Loucy (cell line): Measurements from ENCODE around the gene LRRTM3.

Experiments used
- H2AFZ ChIP-seq: fragments of 200-600 bp; sonication (generic); 2 replicates; pipeline ENCODE4 v1.6.0; 2016; ENCODE audit warnings: antibody characterized with exemption, mild to moderate bottlenecking, low read length, moderate library complexity
- H3F3A ChIP-seq: fragments of 200-600 bp; 2 replicates; pipeline ENCODE4 v1.6.0; 2016; ENCODE audit warnings: antibody characterized with exemption, low read depth, mild to moderate bottlenecking
- H3K27me3 ChIP-seq: fragments of 200-600 bp; sonication (generic); 2 replicates; pipeline ENCODE4 v1.6.1; 2014; ENCODE audit warnings: low read length, mild to moderate bottlenecking; ENCODE audit not compliant: insufficient read depth, poor library complexity, severe bottlenecking
- H3K36me3 ChIP-seq: fragments of 200-600 bp; sonication (generic); 2 replicates; pipeline ENCODE4 v1.6.1; 2016; ENCODE audit warnings: low read length; ENCODE audit not compliant: insufficient read depth
- H3K4me1 ChIP-seq: fragments of 200-600 bp; sonication (generic); 2 replicates; pipeline ENCODE4 v1.5.1; 2014; ENCODE audit warnings: low read length, mild to moderate bottlenecking; ENCODE audit not compliant: insufficient read depth, poor library complexity, severe bottlenecking
- H3K4me2 ChIP-seq: fragments of 200-600 bp; sonication (generic); 2 replicates; pipeline ENCODE4 v1.6.0; 2014; ENCODE audit warnings: antibody characterized with exemption, low read length, low read depth, mild to moderate bottlenecking; ENCODE audit not compliant: poor library complexity, severe bottlenecking
- H3K4me3 ChIP-seq: fragments of 200-600 bp; sonication (generic); 2 replicates; pipeline ENCODE4 v1.5.1; 2014; ENCODE audit warnings: low read length, mild to moderate bottlenecking, mixed read lengths; ENCODE audit not compliant: poor library complexity, severe bottlenecking
- H3K79me2 ChIP-seq: fragments of 200-600 bp; sonication (generic); 2 replicates; pipeline ENCODE4 v1.6.1; 2014; ENCODE audit warnings: low read length; ENCODE audit not compliant: insufficient read depth
- H3K9ac ChIP-seq: fragments of 200-600 bp; sonication (generic); 2 replicates; pipeline ENCODE4 v1.6.0; 2014; ENCODE audit warnings: mild to moderate bottlenecking, low read depth, low read length, moderate library complexity; ENCODE audit not compliant: poor library complexity, severe bottlenecking
- H3K9me2 ChIP-seq: fragments of 200-600 bp; sonication (generic); replicated peaks from 2 replicates; pipeline ENCODE4 v1.6.1; 2016; ENCODE audit warnings: low read depth, low read length, mixed read lengths
- H3K9me3 ChIP-seq: fragments of 200-600 bp; sonication (generic); 2 replicates; pipeline ENCODE4 v1.6.1; 2014; ENCODE audit warnings: mild to moderate bottlenecking, antibody characterized with exemption, low read length, low read depth; ENCODE audit not compliant: insufficient read depth
- H4K20me1 ChIP-seq: fragments of 200-600 bp; sonication (generic); 2 replicates; pipeline ENCODE4 v1.6.0; 2014; ENCODE audit warnings: antibody characterized with exemption, low read length, mild to moderate bottlenecking; ENCODE audit not compliant: insufficient read depth, poor library complexity, severe bottlenecking
- EZH2phosphoT487 ChIP-seq: fragments of 200-600 bp; IDR thresholded peaks from 2 replicates; pipeline ENCODE4 v1.6.1; 2018; ENCODE audit warnings: antibody characterized with exemption, mild to moderate bottlenecking, moderate library complexity, borderline replicate concordance
- TF ChIP-seq, protein P1 (sequence below): fragments of 200-600 bp; sonication (generic); conservative IDR thresholded peaks from 2 replicates; pipeline ENCODE4 v1.5.1; 2014; ENCODE audit warnings: mild to moderate bottlenecking, antibody characterized with exemption, low read length

Gene LRRTM3

DNA sequence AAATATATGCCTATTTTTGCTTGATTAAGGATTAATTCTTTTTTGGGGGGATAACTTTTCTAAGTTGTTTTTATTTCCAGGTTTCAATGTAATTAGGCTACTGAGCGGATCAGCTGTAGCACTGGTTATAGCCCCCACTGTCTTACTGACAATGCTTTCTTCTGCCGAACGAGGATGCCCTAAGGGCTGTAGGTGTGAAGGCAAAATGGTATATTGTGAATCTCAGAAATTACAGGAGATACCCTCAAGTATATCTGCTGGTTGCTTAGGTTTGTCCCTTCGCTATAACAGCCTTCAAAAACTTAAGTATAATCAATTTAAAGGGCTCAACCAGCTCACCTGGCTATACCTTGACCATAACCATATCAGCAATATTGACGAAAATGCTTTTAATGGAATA lies 1.0 kb downstream of the LRRTM3 start:
- no peaks in the 10 kb centered on the region for H3K9me3 ChIP-seq
- no peaks in the 10 kb centered on the region for H3K36me3 ChIP-seq
- H3K79me2 ChIP-seq = no peaks in the 10 kb centered on the region
- TF ChIP-seq, protein P1, sequence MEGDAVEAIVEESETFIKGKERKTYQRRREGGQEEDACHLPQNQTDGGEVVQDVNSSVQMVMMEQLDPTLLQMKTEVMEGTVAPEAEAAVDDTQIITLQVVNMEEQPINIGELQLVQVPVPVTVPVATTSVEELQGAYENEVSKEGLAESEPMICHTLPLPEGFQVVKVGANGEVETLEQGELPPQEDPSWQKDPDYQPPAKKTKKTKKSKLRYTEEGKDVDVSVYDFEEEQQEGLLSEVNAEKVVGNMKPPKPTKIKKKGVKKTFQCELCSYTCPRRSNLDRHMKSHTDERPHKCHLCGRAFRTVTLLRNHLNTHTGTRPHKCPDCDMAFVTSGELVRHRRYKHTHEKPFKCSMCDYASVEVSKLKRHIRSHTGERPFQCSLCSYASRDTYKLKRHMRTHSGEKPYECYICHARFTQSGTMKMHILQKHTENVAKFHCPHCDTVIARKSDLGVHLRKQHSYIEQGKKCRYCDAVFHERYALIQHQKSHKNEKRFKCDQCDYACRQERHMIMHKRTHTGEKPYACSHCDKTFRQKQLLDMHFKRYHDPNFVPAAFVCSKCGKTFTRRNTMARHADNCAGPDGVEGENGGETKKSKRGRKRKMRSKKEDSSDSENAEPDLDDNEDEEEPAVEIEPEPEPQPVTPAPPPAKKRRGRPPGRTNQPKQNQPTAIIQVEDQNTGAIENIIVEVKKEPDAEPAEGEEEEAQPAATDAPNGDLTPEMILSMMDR = no peak
- TF ChIP-seq EZH2phosphoT487 = no peak
- H3K4me1 ChIP-seq = no peaks in the 10 kb centered on the region
- no peak overlapping the region for H3K9ac ChIP-seq
- H3K4me3 ChIP-seq = no peak overlapping the region
- no peak overlapping the region for H2AFZ ChIP-seq
- H4K20me1 ChIP-seq = no peaks in the 10 kb centered on the region
- no peaks in the 10 kb centered on the region for H3K27me3 ChIP-seq
- H3K4me2 ChIP-seq = no peak overlapping the region
- no peaks in the 10 kb centered on the region for H3K9me2 ChIP-seq
- no peaks in the 10 kb centered on the region for H3F3A ChIP-seq

DNA sequence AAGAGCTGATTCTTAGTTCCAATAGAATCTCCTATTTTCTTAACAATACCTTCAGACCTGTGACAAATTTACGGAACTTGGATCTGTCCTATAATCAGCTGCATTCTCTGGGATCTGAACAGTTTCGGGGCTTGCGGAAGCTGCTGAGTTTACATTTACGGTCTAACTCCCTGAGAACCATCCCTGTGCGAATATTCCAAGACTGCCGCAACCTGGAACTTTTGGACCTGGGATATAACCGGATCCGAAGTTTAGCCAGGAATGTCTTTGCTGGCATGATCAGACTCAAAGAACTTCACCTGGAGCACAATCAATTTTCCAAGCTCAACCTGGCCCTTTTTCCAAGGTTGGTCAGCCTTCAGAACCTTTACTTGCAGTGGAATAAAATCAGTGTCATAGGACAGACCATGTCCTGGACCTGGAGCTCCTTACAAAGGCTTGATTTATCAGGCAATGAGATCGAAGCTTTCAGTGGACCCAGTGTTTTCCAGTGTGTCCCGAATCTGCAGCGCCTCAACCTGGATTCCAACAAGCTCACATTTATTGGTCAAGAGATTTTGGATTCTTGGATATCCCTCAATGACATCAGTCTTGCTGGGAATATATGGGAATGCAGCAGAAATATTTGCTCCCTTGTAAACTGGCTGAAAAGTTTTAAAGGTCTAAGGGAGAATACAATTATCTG lies 1.6 kb downstream of the LRRTM3 start:
- no peak overlapping the region for H3K9ac ChIP-seq

DNA sequence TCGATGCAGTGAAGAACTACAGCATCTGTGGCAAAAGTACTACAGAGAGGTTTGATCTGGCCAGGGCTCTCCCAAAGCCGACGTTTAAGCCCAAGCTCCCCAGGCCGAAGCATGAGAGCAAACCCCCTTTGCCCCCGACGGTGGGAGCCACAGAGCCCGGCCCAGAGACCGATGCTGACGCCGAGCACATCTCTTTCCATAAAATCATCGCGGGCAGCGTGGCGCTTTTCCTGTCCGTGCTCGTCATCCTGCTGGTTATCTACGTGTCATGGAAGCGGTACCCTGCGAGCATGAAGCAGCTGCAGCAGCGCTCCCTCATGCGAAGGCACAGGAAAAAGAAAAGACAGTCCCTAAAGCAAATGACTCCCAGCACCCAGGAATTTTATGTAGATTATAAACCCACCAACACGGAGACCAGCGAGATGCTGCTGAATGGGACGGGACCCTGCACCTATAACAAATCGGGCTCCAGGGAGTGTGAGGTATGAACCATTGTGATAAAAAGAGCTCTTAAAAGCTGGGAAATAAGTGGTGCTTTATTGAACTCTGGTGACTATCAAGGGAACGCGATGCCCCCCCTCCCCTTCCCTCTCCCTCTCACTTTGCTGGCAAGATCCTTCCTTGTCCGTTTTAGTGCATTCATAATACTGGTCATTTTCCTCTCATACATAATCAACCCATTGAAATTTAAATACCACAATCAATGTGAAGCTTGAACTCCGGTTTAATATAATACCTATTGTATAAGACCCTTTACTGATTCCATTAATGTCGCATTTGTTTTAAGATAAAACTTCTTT lies 2.3 kb downstream of the LRRTM3 start:
- Histone ChIP-seq H3F3A (no peaks in the 10 kb centered on the region), H3K4me2 (no peak overlapping the region), H3K36me3 (no peaks in the 10 kb centered on the region), H3K79me2 (no peaks in the 10 kb centered on the region), H3K4me1 (no peaks in the 10 kb centered on the region), H3K27me3 (no peaks in the 10 kb centered on the region), H3K9ac (no peak overlapping the region), H4K20me1 (no peaks in the 10 kb centered on the region), H3K9me3 (no peaks in the 10 kb centered on the region), H2AFZ (no peak overlapping the region), H3K9me2 (no peaks in the 10 kb centered on the region), H3K4me3 (no peak overlapping the region)
- TF ChIP-seq, protein P1 = no peak
- no peak for TF ChIP-seq EZH2phosphoT487

More for the DNA sequence above, 1.6 kb downstream of the LRRTM3 start:
- Histone ChIP-seq H3K79me2 (no peaks in the 10 kb centered on the region), H3K27me3 (no peaks in the 10 kb centered on the region), H3F3A (no peaks in the 10 kb centered on the region), H3K9me2 (no peaks in the 10 kb centered on the region), H3K9me3 (no peaks in the 10 kb centered on the region), H4K20me1 (no peaks in the 10 kb centered on the region), H3K36me3 (no peaks in the 10 kb centered on the region), H2AFZ (no peak overlapping the region), H3K4me3 (no peak overlapping the region), H3K4me2 (no peak overlapping the region), H3K4me1 (no peaks in the 10 kb centered on the region)
- no peak for TF ChIP-seq EZH2phosphoT487
- TF ChIP-seq, protein P1 = no peak
